Uterus (tissue), 2 donors: Measurements from ENCODE around the gene PSMB5.

Source experiments
- CTCF ChIP-seq, 4 experiments: fragments of 200-600 bp in 2 of 4; fragments of 450-650 bp in 2 of 4; sonication (generic) in 2 of 4; IDR thresholded peaks; one replicate each; pipeline ENCODE4 v1.5.1; 2016 to 2019; ENCODE audit warnings: antibody characterized with exemption in 4 of 4, mild to moderate bottlenecking in 2 of 4, moderate library complexity in 1 of 4
- POLR2A ChIP-seq, 2 donors: fragments of 450-650 bp; IDR thresholded peaks; one replicate each; pipeline ENCODE4 v1.6.1; 2016; ENCODE audit warnings: antibody characterized with exemption in 2 of 2, mild to moderate bottlenecking in 1 of 2, moderate library complexity in 1 of 2

- no peak for TF ChIP-seq CTCF (IDR thresholded peaks at IDR 0.05)
- TF ChIP-seq POLR2A (IDR thresholded peaks at IDR 0.05): no peak
Observed at GRCh38 chr14:23020143-23021128, 14.3 kb downstream of the PSMB5 start.
